NCI-H1417 (cell line): Measurements from ENCODE around the gene TRAF3IP1.
"Not testable (repeated sequence)": the region's sequence is repeated elsewhere in the genome, so short reads cannot be mapped to it uniquely, and the experiment has no call there.

Experiments used
- DNase-seq, 3 experiments: peaks; one replicate each; lab custom pipeline; 2025; lab: John Stamatoyannopoulos, UW

Gene TRAF3IP1

GRCh38 chr2:238320246-238320647 lies at the start of gene TRAF3IP1:
TRAF3IP1 (plus strand) TSS chr2:238320518; CDS start chr2:238320663, 145 bp downstream.
- peak; percentile 83 to 95 (median 95) for DNase-seq

- DNase-seq: no peak
Observed at GRCh38 chr2:238270606-238271005, 49.7 kb upstream of the TRAF3IP1 start.

- no peak for DNase-seq
Observed at GRCh38 chr2:238271061-238271554, 49.2 kb upstream of the TRAF3IP1 start.

- not testable (repeated sequence) for DNase-seq
Observed at GRCh38 chr2:238271686-238272085, 48.6 kb upstream of the TRAF3IP1 start.

- no peak for DNase-seq
Observed at GRCh38 chr2:238272156-238272555, 48.2 kb upstream of the TRAF3IP1 start.

GRCh38 chr2:238273433-238273832 lies 46.9 kb upstream of the TRAF3IP1 start:
- DNase-seq: peak in 1 of 3 experiments; percentile 2

- DNase-seq: no peak
Observed at GRCh38 chr2:238274152-238274865, 46.0 kb upstream of the TRAF3IP1 start.

GRCh38 chr2:238277695-238278094 lies 42.6 kb upstream of the TRAF3IP1 start:
- DNase-seq: no peak

GRCh38 chr2:238278626-238279323 lies 41.5 kb upstream of the TRAF3IP1 start:
- DNase-seq: no peak

- no peak for DNase-seq
Observed at GRCh38 chr2:238279324-238279682, 41.0 kb upstream of the TRAF3IP1 start.

- DNase-seq: no peak
Observed at GRCh38 chr2:238280083-238280825, 40.1 kb upstream of the TRAF3IP1 start.

- DNase-seq: no peak
Observed at GRCh38 chr2:238281826-238282480, 38.4 kb upstream of the TRAF3IP1 start.

GRCh38 chr2:238282861-238283738 lies 37.2 kb upstream of the TRAF3IP1 start:
- DNase-seq: no peak

- no peak for DNase-seq
Observed at GRCh38 chr2:238284802-238285515, 35.4 kb upstream of the TRAF3IP1 start.

GRCh38 chr2:238285653-238286082 lies 34.6 kb upstream of the TRAF3IP1 start:
- DNase-seq: peak; percentile 40 to 76 (median 58)

- DNase-seq: no peak
Observed at GRCh38 chr2:238286095-238286494, 34.2 kb upstream of the TRAF3IP1 start.

- DNase-seq: peak in 2 of 3 experiments; percentile 9 to 10
Observed at GRCh38 chr2:238286551-238286950, 33.8 kb upstream of the TRAF3IP1 start.

GRCh38 chr2:238286987-238287736 lies 33.2 kb upstream of the TRAF3IP1 start:
- DNase-seq: peak in 1 of 3 experiments; percentile 9
